ENCODE measurements around the gene PCDH19.
A peak's percentile ranks its signal among the peaks of the same experiment; 100 is the strongest.

DNA sequence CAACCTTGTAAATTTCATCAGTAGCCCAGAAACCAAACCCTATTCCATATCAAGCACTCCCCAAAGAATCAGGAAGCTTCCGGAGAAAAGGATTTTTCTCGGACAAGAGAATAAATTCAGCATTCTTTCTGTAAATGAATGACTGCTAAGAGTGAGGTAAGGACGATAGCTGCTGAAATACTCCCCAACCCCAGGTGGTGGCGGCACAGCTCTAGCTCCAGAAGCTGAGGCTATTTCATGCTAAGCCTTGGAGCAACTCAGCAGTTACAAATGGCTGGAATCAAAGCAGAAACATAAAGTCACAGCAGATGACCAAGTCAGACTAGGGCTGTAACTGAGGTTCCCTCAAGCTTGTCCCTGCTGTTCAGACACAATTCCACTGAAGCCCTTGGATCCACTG, 13.9 kb upstream of the PCDH19 start:
- TF ChIP-seq, protein P1, sequence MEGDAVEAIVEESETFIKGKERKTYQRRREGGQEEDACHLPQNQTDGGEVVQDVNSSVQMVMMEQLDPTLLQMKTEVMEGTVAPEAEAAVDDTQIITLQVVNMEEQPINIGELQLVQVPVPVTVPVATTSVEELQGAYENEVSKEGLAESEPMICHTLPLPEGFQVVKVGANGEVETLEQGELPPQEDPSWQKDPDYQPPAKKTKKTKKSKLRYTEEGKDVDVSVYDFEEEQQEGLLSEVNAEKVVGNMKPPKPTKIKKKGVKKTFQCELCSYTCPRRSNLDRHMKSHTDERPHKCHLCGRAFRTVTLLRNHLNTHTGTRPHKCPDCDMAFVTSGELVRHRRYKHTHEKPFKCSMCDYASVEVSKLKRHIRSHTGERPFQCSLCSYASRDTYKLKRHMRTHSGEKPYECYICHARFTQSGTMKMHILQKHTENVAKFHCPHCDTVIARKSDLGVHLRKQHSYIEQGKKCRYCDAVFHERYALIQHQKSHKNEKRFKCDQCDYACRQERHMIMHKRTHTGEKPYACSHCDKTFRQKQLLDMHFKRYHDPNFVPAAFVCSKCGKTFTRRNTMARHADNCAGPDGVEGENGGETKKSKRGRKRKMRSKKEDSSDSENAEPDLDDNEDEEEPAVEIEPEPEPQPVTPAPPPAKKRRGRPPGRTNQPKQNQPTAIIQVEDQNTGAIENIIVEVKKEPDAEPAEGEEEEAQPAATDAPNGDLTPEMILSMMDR (IDR thresholded peaks at IDR 0.05; ENCODE audit: poor library complexity) = peak; percentile 20
- TF ChIP-seq EZH2phosphoT487 (IDR thresholded peaks at IDR 0.05; ENCODE audit: low read depth, severe bottlenecking, unreplicated experiment) (no peak), EZH2 (IDR thresholded peaks at IDR 0.05; ENCODE audit: borderline replicate concordance) (no peak)
